IMR-90 (cell line): ENCODE measurements around the gene RIMS4. TPM values are rescaled to one million over a fixed set of nuclear protein-coding genes. Genes with fewer than 3 reads are reported as not detected.

Experiments
- ATAC-seq: fragments of 200-7000 bp; cut with Tn5 transposase; 2 replicates; pipeline ENCODE4 v1.9.1; 2020; ENCODE audit warnings: low read depth, mild to moderate bottlenecking, moderate library complexity
- BruUV-seq: library from RNA; stranded (reverse); fragments of 400-500 nt; replicated peaks from 2 replicates; lab custom pipeline; 2021; lab: Mats Ljungman, UMichigan
- CTCF ChIA-PET: fragments of 300-600 bp; formaldehyde crosslinking; extraction: SDS; loops from one replicate; lab custom pipeline; 2021; ENCODE audit warnings: antibody characterized with exemption; lab: Yijun Ruan, JAX
- POLR2A ChIA-PET: fragments of 300-600 bp; sonication (Branson Sonifier 250); formaldehyde crosslinking; loops from one replicate; lab custom pipeline; 2022; ENCODE audit warnings: antibody characterized with exemption; ENCODE audit not compliant: unreplicated experiment; lab: Charles Lee
- DNase-seq: peaks from one replicate; pipeline ENCODE4 v3.0.0; 2013
- H2AFZ ChIP-seq: replicated peaks from 2 replicates; pipeline ENCODE3; 2013; ENCODE audit warnings: low read length, mild to moderate bottlenecking; ENCODE audit not compliant: poor library complexity
- H2AK5ac ChIP-seq: 2 replicates; pipeline ENCODE4 v1.6.1; 2013; ENCODE audit warnings: low read depth, low read length, inconsistent platforms
- H2AK9ac ChIP-seq: replicated peaks from 2 replicates; pipeline ENCODE3; 2013; ENCODE audit warnings: mild to moderate bottlenecking, low read depth, low read length, moderate library complexity; ENCODE audit not compliant: poor library complexity
- H2BK120ac ChIP-seq: 2 replicates; pipeline ENCODE4 v1.6.1; 2013; ENCODE audit warnings: low read depth, low read length, inconsistent platforms
- H2BK15ac ChIP-seq: 3 replicates; pipeline ENCODE4 v1.6.1; 2013; ENCODE audit warnings: low read depth, low read length, inconsistent platforms
- H2BK20ac ChIP-seq: 2 replicates; pipeline ENCODE4 v1.6.1; 2013; ENCODE audit warnings: low read depth, mild to moderate bottlenecking, inconsistent platforms, low read length, moderate library complexity
- H2BK5ac ChIP-seq: 2 replicates; pipeline ENCODE4 v1.6.1; 2013; ENCODE audit warnings: mild to moderate bottlenecking, low read depth, low read length, inconsistent platforms; ENCODE audit not compliant: poor library complexity, severe bottlenecking
- H3K14ac ChIP-seq: replicated peaks from 2 replicates; pipeline ENCODE4 v1.6.1; 2013; ENCODE audit warnings: low read depth, low read length, inconsistent platforms
- H3K18ac ChIP-seq: 2 replicates; pipeline ENCODE4 v1.6.1; 2013; ENCODE audit warnings: low read depth, low read length, control low read depth
- H3K23ac ChIP-seq: 2 replicates; pipeline ENCODE4 v1.6.1; 2013; ENCODE audit warnings: low read depth, low read length, inconsistent platforms
- H3K27ac ChIP-seq: 2 replicates; pipeline ENCODE4 v1.5.1; 2013; ENCODE audit warnings: mild to moderate bottlenecking, control low read depth, low read length; ENCODE audit not compliant: insufficient read depth
- H3K27me3 ChIP-seq: 2 replicates; pipeline ENCODE4 v1.6.1; 2013; ENCODE audit warnings: low read length; ENCODE audit not compliant: control insufficient read depth, insufficient read depth
- H3K36me3 ChIP-seq: 2 replicates; pipeline ENCODE4 v1.6.1; 2013; ENCODE audit warnings: low read length, mixed read lengths; ENCODE audit not compliant: control insufficient read depth, insufficient read depth
- H3K4ac ChIP-seq: 2 replicates; pipeline ENCODE4 v1.6.1; 2013; ENCODE audit warnings: low read depth, low read length, inconsistent platforms
- H3K4me1 ChIP-seq: 2 replicates; pipeline ENCODE4 v1.6.1; 2013; ENCODE audit warnings: low read length, mixed read lengths; ENCODE audit not compliant: control insufficient read depth, insufficient read depth
- H3K4me2 ChIP-seq: 2 replicates; pipeline ENCODE4 v1.6.1; 2013; ENCODE audit warnings: low read depth, mild to moderate bottlenecking, control low read depth, low read length, moderate library complexity
- H3K4me3 ChIP-seq: 2 replicates; pipeline ENCODE4 v1.5.1; 2013; ENCODE audit warnings: low read depth, mild to moderate bottlenecking, control low read depth, low read length, moderate library complexity; ENCODE audit not compliant: insufficient read depth
- H3K56ac ChIP-seq: 2 replicates; pipeline ENCODE4 v1.6.1; 2013; ENCODE audit warnings: low read length, inconsistent platforms; ENCODE audit not compliant: insufficient read depth; ENCODE audit errors: extremely low read depth
- H3K79me1 ChIP-seq, 2 experiments: 2 replicates each; pipeline ENCODE4 v1.6.1; 2013; ENCODE audit warnings: low read length in 2 of 2, inconsistent platforms in 1 of 2, low read depth in 1 of 2
- H3K9ac ChIP-seq: 2 replicates; pipeline ENCODE4 v1.6.1; 2013; ENCODE audit warnings: low read depth, low read length, control low read depth
- H3K9me1 ChIP-seq: 2 replicates; pipeline ENCODE4 v1.6.1; 2013; ENCODE audit warnings: low read length, inconsistent platforms; ENCODE audit not compliant: insufficient read depth
- H3K9me3 ChIP-seq: 2 replicates; pipeline ENCODE4 v1.6.1; 2013; ENCODE audit warnings: low read length; ENCODE audit not compliant: control insufficient read depth, insufficient read depth
- H4K20me1 ChIP-seq: 2 replicates; pipeline ENCODE4 v1.6.1; 2013; ENCODE audit warnings: low read length, inconsistent platforms; ENCODE audit not compliant: insufficient read depth
- H4K5ac ChIP-seq: 2 replicates; pipeline ENCODE4 v1.6.1; 2013; ENCODE audit warnings: mild to moderate bottlenecking, low read depth, low read length, control low read depth
- H4K8ac ChIP-seq, 2 experiments: 2 replicates each; pipeline ENCODE4 v1.6.1; 2013; ENCODE audit warnings: low read depth in 2 of 2, low read length in 2 of 2, control low read depth in 1 of 2, inconsistent platforms in 1 of 2
- H4K91ac ChIP-seq: 2 replicates; pipeline ENCODE4 v1.6.1; 2013; ENCODE audit warnings: low read depth, low read length, inconsistent platforms; ENCODE audit not compliant: insufficient read depth
- RFX5 ChIP-seq: IDR thresholded peaks from 2 replicates; pipeline ENCODE4 v1.8.0; 2012; ENCODE audit warnings: low read depth, mild to moderate bottlenecking, low read length, moderate library complexity
- WGBS, 2 experiments: methylation state at CpG; one replicate each; pipeline versions ENCODE4 v1.1.5 to v1.1.7; 2013; ENCODE audit warnings: missing lambda C conversion rate in 2 of 2; ENCODE audit not compliant: insufficient read length in 1 of 2; ENCODE audit errors: extremely low coverage in 2 of 2; 5-methylcytosine and 5-hydroxymethylcytosine counted together
- dilution Hi-C: fragments of 300-500 bp; cut with HindIII; formaldehyde crosslinking; loops from one replicate; pipeline ENCODE4 v1.14.3; 2018; ENCODE audit warnings: low sequenced_read_pairs; ENCODE audit not compliant: unreplicated experiment
- in situ Hi-C: fragments of 300-500 bp; cut with MboI; formaldehyde crosslinking; loops from 3 replicates; pipeline ENCODE4 v1.14.3; 2019; ENCODE audit warnings: low sequenced_read_pairs, inconsistent platforms, mixed read lengths
- intact Hi-C: fragments of 100-400 bp; cut with micrococcal nuclease; formaldehyde crosslinking; loops from 2 replicates; pipeline ENCODE4 v1.10.0; 2022
- polyA plus RNA-seq, 3 experiments: library from polyadenylated mRNA; depleted of rRNA; stranded (reverse); fragments of >200 nt; gene quantifications; 2 replicates each; pipeline ENCODE4 v1.2.3, GENCODE V29; 2012; ENCODE audit warnings: low replicate concordance in 1 of 3
- total RNA-seq: library from RNA; depleted of rRNA; stranded (reverse); fragments of >200 nt; gene quantifications from 2 replicates; pipeline ENCODE4 v1.2.3, GENCODE V29; 2012

Gene RIMS4
- total and polyA plus RNA-seq, 2 of the 4 experiments (the other 2 are of a cell fraction) = not detected

DNA sequence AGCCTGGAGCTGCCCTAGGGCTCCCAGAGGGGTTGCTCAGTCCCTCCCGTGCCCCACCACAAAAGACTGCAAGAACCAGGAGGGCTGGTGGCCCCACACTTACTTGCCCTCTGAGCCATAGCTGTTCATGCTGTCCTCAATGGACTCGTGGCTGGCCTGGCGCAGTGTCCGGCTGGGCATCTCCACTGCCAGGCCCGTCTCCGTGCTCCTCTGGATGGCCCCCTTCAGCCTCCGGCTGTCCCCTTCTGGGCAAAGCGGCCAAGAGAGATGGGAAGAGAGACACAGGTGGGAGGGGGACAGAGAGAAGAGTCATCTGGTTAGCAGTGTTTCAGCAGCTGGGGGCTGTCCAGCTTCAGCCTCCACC is 39.2 kb downstream of the RIMS4 start:
- Histone ChIP-seq H3K18ac (no peak overlapping the region), H3K4me2 (no peak overlapping the region), H3K56ac (no peak overlapping the region), H4K91ac (no peak overlapping the region), H3K27ac (no peak overlapping the region), H2AFZ (peak overlapping the region; percentile 5), H2BK5ac (no peak overlapping the region), H2AK5ac (no peak overlapping the region), H4K8ac (no peak overlapping the region), H3K4me3 (no peak overlapping the region), H3K27me3 (peaks cover 30% of the 10 kb centered on the region), H2BK20ac (no peak overlapping the region), H3K23ac (no peak overlapping the region), H3K79me1 (no peaks in the 10 kb centered on the region), H3K9me1 (no peaks in the 10 kb centered on the region; the same call in 1 of the 2 replicates), H2BK120ac (no peak overlapping the region), H3K9me3 (no peaks in the 10 kb centered on the region), H4K20me1 (no peaks in the 10 kb centered on the region), H2AK9ac (no peak overlapping the region), H4K5ac (no peak overlapping the region), H3K9ac (no peak overlapping the region), H2BK15ac (no peak overlapping the region), H3K14ac (no peak overlapping the region), H3K4me1 (no peaks in the 10 kb centered on the region), H3K36me3 (no peaks in the 10 kb centered on the region), H3K4ac (no peak overlapping the region)
- dilution Hi-C loops (no loop called here), in situ Hi-C loops (no loop called here), intact Hi-C loops (no loop called here)
- TF ChIP-seq RFX5 = no peak
- ATAC-seq (no peak), DNase-seq (no peak)
- POLR2A ChIA-PET = no interaction called here
- CTCF ChIA-PET = no interaction called here
- no TSS peak for BruUV-seq
- 88% methylated on average over 5 of the region's 8 CpGs; no CpG with 5 or more reads in 1 of the 2 experiments for WGBS, 2 experiments
